Liver (tissue), 9 donors: ENCODE measurements around the gene PRMT5. TPM values are rescaled to one million over a fixed set of nuclear protein-coding genes. Genes with fewer than 3 reads are reported as not detected.
A peak's percentile ranks its signal among the peaks of the same experiment; 100 is the strongest.
"Not testable (repeated sequence)": the region's sequence is repeated elsewhere in the genome, so short reads cannot be mapped to it uniquely, and the experiment has no call there.

ENCODE experiments used
- DNase-seq: peaks from one replicate; pipeline ENCODE4 v3.0.0-alpha.2; 2017; ENCODE audit warnings: low spot score
- H3K27ac ChIP-seq, 2 donors: one replicate each; pipeline ENCODE4 v1.7.0; 2013; ENCODE audit warnings: inconsistent platforms in 2 of 2, low read length in 2 of 2, control low read depth in 1 of 2, low read depth in 1 of 2, mild to moderate bottlenecking in 1 of 2
- H3K27me3 ChIP-seq, 4 donors: one replicate each; pipeline versions ENCODE4 v1.6.1 to v1.7.0; 2013; ENCODE audit warnings: low read length in 3 of 4, inconsistent platforms in 1 of 4, mild to moderate bottlenecking in 1 of 4, moderate library complexity in 1 of 4; ENCODE audit not compliant: control insufficient read depth in 4 of 4, insufficient read depth in 4 of 4
- H3K36me3 ChIP-seq, 4 donors: one replicate each; pipeline versions ENCODE4 v1.6.1 to v1.7.0; 2013; ENCODE audit warnings: low read length in 3 of 4, mild to moderate bottlenecking in 3 of 4, low read depth in 1 of 4, moderate library complexity in 1 of 4; ENCODE audit not compliant: control insufficient read depth in 4 of 4, insufficient read depth in 3 of 4
- H3K4me1 ChIP-seq, 4 donors: one replicate each; pipeline versions ENCODE4 v1.6.1 to v1.7.0; 2013; ENCODE audit warnings: low read length in 3 of 4, mild to moderate bottlenecking in 3 of 4, moderate library complexity in 1 of 4; ENCODE audit not compliant: control insufficient read depth in 4 of 4, insufficient read depth in 4 of 4
- H3K4me3 ChIP-seq, 3 donors: one replicate each; pipeline versions ENCODE4 v1.6.1 to v1.7.0; 2013; ENCODE audit warnings: low read length in 3 of 3, control low read depth in 1 of 3, low read depth in 1 of 3, mild to moderate bottlenecking in 1 of 3
- H3K9ac ChIP-seq, 2 donors: one replicate each; pipeline ENCODE4 v1.7.0; 2013; ENCODE audit warnings: low read length in 2 of 2, mild to moderate bottlenecking in 2 of 2, moderate library complexity in 2 of 2, control low read depth in 1 of 2, low read depth in 1 of 2
- H3K9me3 ChIP-seq, 4 donors: one replicate each; pipeline versions ENCODE4 v1.6.1 to v1.7.0; 2013; ENCODE audit warnings: low read length in 3 of 4; ENCODE audit not compliant: control insufficient read depth in 4 of 4
- EGR1 ChIP-seq, 2 donors: IDR thresholded peaks; 2 replicates each; pipeline ENCODE4 v1.6.1; 2016 to 2018; ENCODE audit warnings: antibody characterized with exemption in 2 of 2, low read depth in 2 of 2
- FOXA1 ChIP-seq: IDR thresholded peaks from 2 replicates; pipeline ENCODE4 v1.6.1; 2016; ENCODE audit warnings: antibody characterized with exemption
- FOXA2 ChIP-seq: IDR thresholded peaks from 2 replicates; pipeline ENCODE4 v1.6.1; 2016; ENCODE audit warnings: antibody characterized with exemption
- GABPA ChIP-seq, 2 donors: IDR thresholded peaks in 1 of 2; conservative IDR thresholded peaks in 1 of 2; 2 replicates each; pipeline ENCODE4 v1.6.1; 2016; ENCODE audit warnings: antibody characterized with exemption in 2 of 2, mild to moderate bottlenecking in 1 of 2, moderate library complexity in 1 of 2
- HNF4A ChIP-seq, 2 donors: conservative IDR thresholded peaks; 2 replicates each; pipeline ENCODE4 v1.6.1; 2016; ENCODE audit warnings: antibody characterized with exemption in 2 of 2, mild to moderate bottlenecking in 2 of 2
- HNF4G ChIP-seq: IDR thresholded peaks from 2 replicates; pipeline ENCODE4 v1.6.1; 2016; ENCODE audit warnings: antibody characterized with exemption
- JUND ChIP-seq, 2 donors: IDR thresholded peaks; 2 replicates each; pipeline ENCODE4 v1.6.1; 2016; ENCODE audit warnings: antibody characterized with exemption in 2 of 2
- NR2F2 ChIP-seq: IDR thresholded peaks from 2 replicates; pipeline ENCODE4 v1.6.1; 2016; ENCODE audit warnings: antibody characterized with exemption
- RAD21 ChIP-seq, 2 donors: IDR thresholded peaks; 2 replicates each; pipeline ENCODE4 v1.6.1; 2016; ENCODE audit warnings: antibody characterized with exemption in 2 of 2, mild to moderate bottlenecking in 2 of 2
- RXRA ChIP-seq, 2 donors: IDR thresholded peaks; 2 replicates each; pipeline ENCODE4 v1.6.1; 2017 to 2018; ENCODE audit warnings: antibody characterized with exemption in 2 of 2, mild to moderate bottlenecking in 1 of 2
- SP1 ChIP-seq: IDR thresholded peaks from 2 replicates; pipeline ENCODE4 v1.6.1; 2018; ENCODE audit warnings: antibody characterized with exemption, mild to moderate bottlenecking
- TAF1 ChIP-seq: conservative IDR thresholded peaks from 2 replicates; pipeline ENCODE4 v1.6.1; 2016; ENCODE audit warnings: antibody characterized with exemption, mild to moderate bottlenecking
- WGBS: extraction: QIAGEN DNeasy Blood & Tissue Kit; methylation state at CpG from one replicate; pipeline ENCODE4 v1.1.7; 2013; 5-methylcytosine and 5-hydroxymethylcytosine counted together
- polyA plus RNA-seq, 2 donors: library from polyadenylated mRNA; stranded (reverse) in 1 of 2; unstranded in 1 of 2; fragments of 200-250 nt in 1 of 2; fragments of >200 nt in 1 of 2; fragmentation: Nextera tagmentation in 1 of 2; extraction: Ambion mirVana in 1 of 2; gene quantifications; one replicate each; pipeline versions ENCODE4 v1.2.1 to v1.2.3, GENCODE V29; 2013 to 2015
- total RNA-seq, 2 donors: library from RNA; depleted of rRNA; stranded (reverse); fragments of >200 nt; gene quantifications; one replicate each; pipeline ENCODE4 v1.2.3, GENCODE V29; 2014
- TF ChIP-seq, protein P1 (sequence below): IDR thresholded peaks from 2 replicates; pipeline ENCODE4 v1.6.1; 2016; ENCODE audit warnings: antibody characterized with exemption
- TF ChIP-seq, protein P2 (sequence below): IDR thresholded peaks from 2 replicates; pipeline ENCODE4 v1.6.1; 2016; ENCODE audit warnings: antibody characterized with exemption
- TF ChIP-seq, protein P3 (sequence below): fragments of 150-350 bp; IDR thresholded peaks from 2 replicates; pipeline ENCODE4 v1.5.1; 2017; ENCODE audit warnings: improper control_type of control experiment, low read depth, low read length; ENCODE audit not compliant: missing input control
- TF ChIP-seq, protein P4 (sequence below): IDR thresholded peaks from 2 replicates; pipeline ENCODE4 v1.6.1; 2016; ENCODE audit warnings: antibody characterized with exemption, mild to moderate bottlenecking
- TF ChIP-seq, protein P5 (sequence below): IDR thresholded peaks from 2 replicates; pipeline ENCODE4 v1.6.1; 2016; ENCODE audit warnings: antibody characterized with exemption
- donor health status: healthy.
- donor health status: healthy.
- donor health status: healthy.
- donor health status: healthy.
- donor health status: healthy.

PRMT5 gene
- total and polyA plus RNA-seq, 4 donors = 14.1 to 28.2 (median 26.8) TPM

DNA sequence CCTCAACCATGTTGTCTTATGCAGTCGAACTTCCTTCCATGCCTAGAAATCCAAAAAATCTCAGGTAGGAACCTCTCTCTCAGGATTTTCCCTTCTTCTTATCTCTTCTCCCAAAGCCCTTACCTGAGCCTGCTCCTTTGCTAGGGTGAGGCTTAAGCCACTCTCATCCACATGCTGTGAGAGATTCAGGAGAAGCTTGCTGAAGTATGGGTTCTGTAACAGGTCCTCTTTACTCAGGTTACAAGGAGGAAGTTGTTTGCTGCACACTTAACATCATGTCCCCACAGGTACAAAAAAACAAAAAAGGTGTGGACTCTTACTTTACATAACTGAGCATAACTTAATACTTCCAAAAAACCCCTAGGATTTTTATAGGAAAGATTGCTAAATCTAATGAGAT is 23.2 kb upstream of the PRMT5 start:
- H3K9me3 ChIP-seq = no peaks in the 10 kb centered on the region
- H3K4me3 ChIP-seq = no peak overlapping the region
- no peak overlapping the region for H3K9ac ChIP-seq
- H3K4me1 ChIP-seq = peaks cover 2 to 13% (median 11%) of the 10 kb centered on the region in 4 donors
- TF ChIP-seq, protein P1, sequence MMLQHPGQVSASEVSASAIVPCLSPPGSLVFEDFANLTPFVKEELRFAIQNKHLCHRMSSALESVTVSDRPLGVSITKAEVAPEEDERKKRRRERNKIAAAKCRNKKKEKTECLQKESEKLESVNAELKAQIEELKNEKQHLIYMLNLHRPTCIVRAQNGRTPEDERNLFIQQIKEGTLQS = no peak
- 95% methylated on average over 1 of the region's 1 CpG for WGBS
- H3K27me3 ChIP-seq = no peaks in the 10 kb centered on the region
- DNase-seq = no peak
- no peak overlapping the region for H3K27ac ChIP-seq
- H3K36me3 ChIP-seq = peaks cover 0 to 13% (median 8%) of the 10 kb centered on the region in 4 donors

DNA sequence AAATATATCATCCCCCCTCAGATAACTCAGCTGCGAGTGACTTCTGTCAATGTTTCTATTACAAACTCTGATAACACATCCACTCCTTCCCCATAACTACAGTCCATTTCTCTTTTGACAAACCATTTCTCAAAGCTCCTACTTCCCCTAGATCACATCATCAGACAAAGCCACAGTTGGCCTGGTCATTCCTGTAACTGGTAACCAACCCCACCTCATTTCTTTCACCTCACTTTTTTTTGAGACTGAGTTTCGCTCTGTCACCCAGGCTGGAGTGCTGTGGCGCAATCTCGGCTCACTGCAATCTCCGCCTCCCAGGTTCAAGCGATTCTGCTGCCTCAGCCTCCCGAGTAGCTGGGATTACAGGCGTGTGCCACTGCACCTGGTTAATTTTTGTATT is 22.6 kb upstream of the PRMT5 start:
- not testable (repeated sequence) for H3K4me3 ChIP-seq, H3K9me3 ChIP-seq, DNase-seq, H3K9ac ChIP-seq, H3K27me3 ChIP-seq
- WGBS = 90% methylated on average over 8 of the region's 8 CpGs
- Histone ChIP-seq H3K36me3 (peaks cover 0 to 18% (median 13%) of the 10 kb centered on the region in 4 donors), H3K4me1 (peaks cover 2 to 13% (median 9%) of the 10 kb centered on the region in 4 donors), H3K27ac (peak overlapping the region in 1 of 2 donors; percentile 41)

DNA sequence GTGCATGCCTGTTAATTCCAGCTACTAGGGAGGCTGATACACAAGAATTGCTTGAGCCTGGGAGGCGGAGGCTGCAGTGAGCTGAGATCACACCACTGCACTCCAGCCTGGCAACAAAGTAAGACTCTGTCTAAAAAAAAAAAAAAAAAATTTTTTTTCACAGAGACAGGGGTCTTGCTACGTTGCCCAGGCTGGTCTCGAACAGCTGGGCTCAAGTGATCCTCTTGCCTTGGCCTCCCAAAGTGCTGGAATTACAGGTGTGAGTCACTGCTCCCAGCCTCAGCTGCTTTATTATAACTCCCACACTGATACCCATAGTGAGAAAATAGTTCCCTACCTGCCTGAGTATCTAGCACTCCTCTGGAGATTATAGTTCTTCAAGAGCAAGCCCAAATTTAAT is 16.5 kb upstream of the PRMT5 start:
- no peaks in the 10 kb centered on the region for H3K4me1 ChIP-seq
- H3K9ac ChIP-seq = no peak overlapping the region
- H3K27ac ChIP-seq = no peak overlapping the region
- H3K36me3 ChIP-seq = peaks cover 2 to 19% (median 17%) of the 10 kb centered on the region in 4 donors
- H3K9me3 ChIP-seq = no peaks in the 10 kb centered on the region
- WGBS = 96% methylated on average over 3 of the region's 3 CpGs
- TF ChIP-seq NR2F2 (no peak), JUND (IDR thresholded peaks at IDR 0.05) (no peak), GABPA (IDR thresholded peaks at IDR 0.05 in 1 of 2, conservative IDR thresholded peaks at IDR 0.05 in 1 of 2) (no peak), TAF1 (no peak), FOXA1 (no peak), HNF4G (no peak), FOXA2 (no peak), EGR1 (IDR thresholded peaks at IDR 0.05; ENCODE audit: low read depth in 2 of 2) (no peak), RXRA (IDR thresholded peaks at IDR 0.05) (no peak), SP1 (no peak), RAD21 (IDR thresholded peaks at IDR 0.05) (no peak), HNF4A (conservative IDR thresholded peaks at IDR 0.05) (no peak)
- TF ChIP-seq, protein P2, sequence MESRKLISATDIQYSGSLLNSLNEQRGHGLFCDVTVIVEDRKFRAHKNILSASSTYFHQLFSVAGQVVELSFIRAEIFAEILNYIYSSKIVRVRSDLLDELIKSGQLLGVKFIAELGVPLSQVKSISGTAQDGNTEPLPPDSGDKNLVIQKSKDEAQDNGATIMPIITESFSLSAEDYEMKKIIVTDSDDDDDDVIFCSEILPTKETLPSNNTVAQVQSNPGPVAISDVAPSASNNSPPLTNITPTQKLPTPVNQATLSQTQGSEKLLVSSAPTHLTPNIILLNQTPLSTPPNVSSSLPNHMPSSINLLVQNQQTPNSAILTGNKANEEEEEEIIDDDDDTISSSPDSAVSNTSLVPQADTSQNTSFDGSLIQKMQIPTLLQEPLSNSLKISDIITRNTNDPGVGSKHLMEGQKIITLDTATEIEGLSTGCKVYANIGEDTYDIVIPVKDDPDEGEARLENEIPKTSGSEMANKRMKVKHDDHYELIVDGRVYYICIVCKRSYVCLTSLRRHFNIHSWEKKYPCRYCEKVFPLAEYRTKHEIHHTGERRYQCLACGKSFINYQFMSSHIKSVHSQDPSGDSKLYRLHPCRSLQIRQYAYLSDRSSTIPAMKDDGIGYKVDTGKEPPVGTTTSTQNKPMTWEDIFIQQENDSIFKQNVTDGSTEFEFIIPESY = no peak
- TF ChIP-seq, protein P3, sequence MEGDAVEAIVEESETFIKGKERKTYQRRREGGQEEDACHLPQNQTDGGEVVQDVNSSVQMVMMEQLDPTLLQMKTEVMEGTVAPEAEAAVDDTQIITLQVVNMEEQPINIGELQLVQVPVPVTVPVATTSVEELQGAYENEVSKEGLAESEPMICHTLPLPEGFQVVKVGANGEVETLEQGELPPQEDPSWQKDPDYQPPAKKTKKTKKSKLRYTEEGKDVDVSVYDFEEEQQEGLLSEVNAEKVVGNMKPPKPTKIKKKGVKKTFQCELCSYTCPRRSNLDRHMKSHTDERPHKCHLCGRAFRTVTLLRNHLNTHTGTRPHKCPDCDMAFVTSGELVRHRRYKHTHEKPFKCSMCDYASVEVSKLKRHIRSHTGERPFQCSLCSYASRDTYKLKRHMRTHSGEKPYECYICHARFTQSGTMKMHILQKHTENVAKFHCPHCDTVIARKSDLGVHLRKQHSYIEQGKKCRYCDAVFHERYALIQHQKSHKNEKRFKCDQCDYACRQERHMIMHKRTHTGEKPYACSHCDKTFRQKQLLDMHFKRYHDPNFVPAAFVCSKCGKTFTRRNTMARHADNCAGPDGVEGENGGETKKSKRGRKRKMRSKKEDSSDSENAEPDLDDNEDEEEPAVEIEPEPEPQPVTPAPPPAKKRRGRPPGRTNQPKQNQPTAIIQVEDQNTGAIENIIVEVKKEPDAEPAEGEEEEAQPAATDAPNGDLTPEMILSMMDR = no peak
- TF ChIP-seq, protein P4, sequence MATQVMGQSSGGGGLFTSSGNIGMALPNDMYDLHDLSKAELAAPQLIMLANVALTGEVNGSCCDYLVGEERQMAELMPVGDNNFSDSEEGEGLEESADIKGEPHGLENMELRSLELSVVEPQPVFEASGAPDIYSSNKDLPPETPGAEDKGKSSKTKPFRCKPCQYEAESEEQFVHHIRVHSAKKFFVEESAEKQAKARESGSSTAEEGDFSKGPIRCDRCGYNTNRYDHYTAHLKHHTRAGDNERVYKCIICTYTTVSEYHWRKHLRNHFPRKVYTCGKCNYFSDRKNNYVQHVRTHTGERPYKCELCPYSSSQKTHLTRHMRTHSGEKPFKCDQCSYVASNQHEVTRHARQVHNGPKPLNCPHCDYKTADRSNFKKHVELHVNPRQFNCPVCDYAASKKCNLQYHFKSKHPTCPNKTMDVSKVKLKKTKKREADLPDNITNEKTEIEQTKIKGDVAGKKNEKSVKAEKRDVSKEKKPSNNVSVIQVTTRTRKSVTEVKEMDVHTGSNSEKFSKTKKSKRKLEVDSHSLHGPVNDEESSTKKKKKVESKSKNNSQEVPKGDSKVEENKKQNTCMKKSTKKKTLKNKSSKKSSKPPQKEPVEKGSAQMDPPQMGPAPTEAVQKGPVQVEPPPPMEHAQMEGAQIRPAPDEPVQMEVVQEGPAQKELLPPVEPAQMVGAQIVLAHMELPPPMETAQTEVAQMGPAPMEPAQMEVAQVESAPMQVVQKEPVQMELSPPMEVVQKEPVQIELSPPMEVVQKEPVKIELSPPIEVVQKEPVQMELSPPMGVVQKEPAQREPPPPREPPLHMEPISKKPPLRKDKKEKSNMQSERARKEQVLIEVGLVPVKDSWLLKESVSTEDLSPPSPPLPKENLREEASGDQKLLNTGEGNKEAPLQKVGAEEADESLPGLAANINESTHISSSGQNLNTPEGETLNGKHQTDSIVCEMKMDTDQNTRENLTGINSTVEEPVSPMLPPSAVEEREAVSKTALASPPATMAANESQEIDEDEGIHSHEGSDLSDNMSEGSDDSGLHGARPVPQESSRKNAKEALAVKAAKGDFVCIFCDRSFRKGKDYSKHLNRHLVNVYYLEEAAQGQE = no peak
- TF ChIP-seq, protein P5, sequence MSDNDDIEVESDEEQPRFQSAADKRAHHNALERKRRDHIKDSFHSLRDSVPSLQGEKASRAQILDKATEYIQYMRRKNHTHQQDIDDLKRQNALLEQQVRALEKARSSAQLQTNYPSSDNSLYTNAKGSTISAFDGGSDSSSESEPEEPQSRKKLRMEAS = no peak
- TF ChIP-seq, protein P1 = no peak
- no peaks in the 10 kb centered on the region for H3K27me3 ChIP-seq
- no peak for DNase-seq
- H3K4me3 ChIP-seq = no peak overlapping the region
